HG03432 (cell line): Measurements from ENCODE around the gene DEXI.
"Not testable (repeated sequence)": the region's sequence is repeated elsewhere in the genome, so short reads cannot be mapped to it uniquely, and the experiment has no call there.

Experiments used
- ATAC-seq: cut with Tn5 transposase; IDR thresholded peaks from one replicate; pipeline ENCODE4 v1.9.1; 2021; ENCODE audit warnings: mild to moderate bottlenecking, moderate library complexity; ENCODE audit not compliant: unreplicated experiment

DEXI gene

DNA sequence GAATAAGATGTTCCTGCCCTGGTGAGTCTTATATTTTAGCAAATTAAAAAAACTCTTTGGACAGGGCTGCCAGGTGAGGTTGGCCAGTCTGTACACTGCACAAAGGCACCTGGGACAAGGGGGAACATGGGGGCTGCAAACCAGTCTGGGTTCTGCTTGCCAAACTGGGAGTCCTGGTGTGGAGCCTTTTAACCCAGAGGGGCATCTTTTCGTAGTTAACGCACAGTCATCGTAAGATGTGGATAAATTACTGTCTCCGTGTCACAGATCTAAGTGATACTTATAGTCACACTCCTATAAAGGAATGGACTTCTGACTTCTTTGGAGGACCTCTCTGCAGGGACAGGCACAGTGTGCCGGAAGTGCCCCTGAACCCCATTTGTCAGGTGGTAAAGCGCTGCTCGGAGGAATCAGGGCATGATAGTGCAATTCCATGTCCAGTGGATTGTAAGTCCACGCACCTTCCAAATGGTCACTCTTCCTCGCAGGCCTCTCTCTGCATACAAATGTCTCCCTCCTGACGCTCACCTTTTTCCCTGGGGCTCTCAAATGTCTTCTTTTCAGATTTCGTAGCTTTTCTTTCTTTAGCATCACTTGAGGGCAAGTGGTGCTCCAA lies 14.7 kb downstream of the DEXI start:
- ATAC-seq: no peak

DNA sequence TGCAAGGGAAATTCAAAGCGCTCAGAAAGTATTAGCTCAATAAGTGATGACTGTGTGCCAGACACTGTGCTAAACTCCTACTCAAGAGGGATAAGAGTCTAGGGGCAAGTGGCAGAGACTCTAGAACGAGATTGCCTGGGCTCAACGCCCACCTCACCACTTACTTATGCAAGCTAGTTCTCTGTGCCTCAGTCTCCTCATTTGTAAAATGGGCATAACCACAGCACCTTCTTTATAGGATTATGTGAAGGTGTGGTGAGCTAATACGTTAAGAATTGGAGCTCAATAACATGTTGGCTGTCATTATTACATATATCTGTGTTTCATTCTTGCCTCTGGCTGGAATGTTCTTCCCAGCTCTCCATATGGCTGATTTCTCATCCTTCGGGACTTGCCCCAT lies 15.4 kb downstream of the DEXI start:
- ATAC-seq: no peak

DNA sequence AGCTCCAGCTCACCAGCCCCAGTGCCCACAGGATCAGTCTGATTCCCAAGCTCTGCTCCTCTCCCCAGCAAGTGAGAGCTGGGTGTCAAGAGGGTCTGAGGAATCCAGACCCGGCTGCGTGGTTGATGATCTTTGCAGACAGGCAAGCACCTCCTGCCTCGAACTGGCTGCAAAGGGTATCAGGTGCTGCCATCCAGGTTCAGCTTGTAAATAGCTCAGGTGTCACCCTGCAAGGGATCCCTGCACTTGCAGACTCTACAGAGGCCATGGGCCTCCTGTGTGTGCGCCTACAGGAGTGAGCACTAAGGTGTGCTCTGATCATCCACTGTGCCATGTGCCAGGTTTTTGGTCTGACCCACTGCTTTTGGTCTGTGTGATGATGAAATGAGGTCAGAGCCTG lies 16.2 kb downstream of the DEXI start:
- no peak for ATAC-seq

DNA sequence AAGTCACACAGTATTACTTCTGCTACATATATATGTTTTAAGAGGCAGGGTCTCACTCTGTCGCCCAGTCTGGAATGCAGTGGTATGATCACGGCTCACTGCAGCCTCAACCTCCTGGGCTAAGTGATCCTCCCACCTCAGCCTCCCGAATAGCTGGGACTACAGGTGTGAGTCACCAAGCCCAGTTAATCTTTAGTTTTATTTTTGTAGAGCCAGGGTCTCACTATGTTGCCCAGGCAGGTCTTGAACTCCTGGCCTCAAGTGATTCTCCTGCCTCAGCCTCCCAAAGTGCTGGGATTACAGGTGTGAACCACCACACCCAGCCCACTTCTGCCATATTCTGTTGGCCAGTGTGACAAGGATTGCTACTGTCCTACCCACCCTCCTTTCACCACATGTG lies 17.0 kb downstream of the DEXI start:
- ATAC-seq: not testable (repeated sequence)

DNA sequence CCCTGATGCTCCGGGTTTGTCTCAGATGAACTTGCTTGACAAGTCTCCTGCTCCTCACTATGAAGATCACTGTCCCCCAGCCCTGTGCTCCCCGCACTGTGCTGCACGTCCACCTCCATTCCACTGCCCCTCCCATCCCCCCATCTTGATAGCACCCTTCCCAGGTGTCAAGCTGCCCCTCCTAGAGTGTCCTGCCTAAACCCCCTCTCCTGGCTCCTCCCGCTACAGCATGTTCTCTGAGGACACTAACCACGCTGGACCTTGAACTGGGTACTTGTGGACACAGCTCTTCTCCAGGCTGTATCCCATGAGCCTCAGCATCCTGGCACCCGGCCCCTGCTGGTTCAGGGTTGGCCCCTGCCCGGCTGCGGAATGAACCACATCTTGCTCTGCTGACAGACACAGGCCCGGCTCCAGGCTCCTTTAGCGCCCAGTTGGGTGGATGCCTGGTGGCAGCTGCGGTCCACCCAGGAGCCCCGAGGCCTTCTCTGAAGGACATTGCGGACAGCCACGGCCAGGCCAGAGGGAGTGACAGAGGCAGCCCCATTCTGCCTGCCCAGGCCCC lies 18.5 kb downstream of the DEXI start:
- no peak for ATAC-seq

GRCh38 chr16:10923146-10923649 lies 19.1 kb downstream of the DEXI start:
- no peak for ATAC-seq

DNA sequence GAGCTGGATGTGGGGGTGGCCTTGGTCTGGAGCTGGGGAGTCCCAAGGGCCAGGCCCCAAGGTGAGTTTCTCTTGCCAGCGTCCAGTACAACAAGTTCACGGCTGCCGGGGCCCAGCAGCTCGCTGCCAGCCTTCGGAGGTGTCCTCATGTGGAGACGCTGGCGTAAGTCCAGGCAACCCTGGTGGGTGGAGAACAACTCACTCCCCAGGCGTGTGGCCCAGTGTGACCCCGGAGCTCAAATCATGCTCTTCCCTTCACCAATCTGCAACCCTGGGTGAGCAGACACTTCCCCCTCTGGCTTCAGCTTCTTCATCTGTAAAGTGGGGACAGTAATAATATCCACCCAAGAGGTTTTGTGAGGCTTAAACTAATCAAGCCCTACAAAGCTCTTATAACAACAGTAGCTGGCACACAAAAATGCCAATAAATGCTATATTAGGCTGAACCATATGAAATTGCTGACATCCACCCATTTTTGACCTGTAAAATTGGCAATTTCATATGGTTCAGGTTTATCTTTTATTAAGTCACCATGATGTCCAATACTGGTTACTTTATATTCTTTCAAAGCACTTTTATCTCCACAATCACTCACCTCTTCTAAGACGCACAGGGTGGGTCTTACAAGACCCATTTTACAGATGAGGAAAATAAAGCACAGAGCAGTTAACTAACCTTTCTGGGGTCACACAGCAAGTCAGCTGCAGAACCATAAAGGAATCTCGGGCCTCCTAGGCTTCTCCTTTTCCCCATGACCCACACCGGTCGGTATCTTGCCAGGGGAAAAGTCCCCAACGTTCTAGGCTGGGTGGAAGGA lies 19.7 kb downstream of the DEXI start:
- ATAC-seq: no peak

- ATAC-seq: no peak
Observed at GRCh38 chr16:10921536-10922327, 20.5 kb downstream of the DEXI start.

DNA sequence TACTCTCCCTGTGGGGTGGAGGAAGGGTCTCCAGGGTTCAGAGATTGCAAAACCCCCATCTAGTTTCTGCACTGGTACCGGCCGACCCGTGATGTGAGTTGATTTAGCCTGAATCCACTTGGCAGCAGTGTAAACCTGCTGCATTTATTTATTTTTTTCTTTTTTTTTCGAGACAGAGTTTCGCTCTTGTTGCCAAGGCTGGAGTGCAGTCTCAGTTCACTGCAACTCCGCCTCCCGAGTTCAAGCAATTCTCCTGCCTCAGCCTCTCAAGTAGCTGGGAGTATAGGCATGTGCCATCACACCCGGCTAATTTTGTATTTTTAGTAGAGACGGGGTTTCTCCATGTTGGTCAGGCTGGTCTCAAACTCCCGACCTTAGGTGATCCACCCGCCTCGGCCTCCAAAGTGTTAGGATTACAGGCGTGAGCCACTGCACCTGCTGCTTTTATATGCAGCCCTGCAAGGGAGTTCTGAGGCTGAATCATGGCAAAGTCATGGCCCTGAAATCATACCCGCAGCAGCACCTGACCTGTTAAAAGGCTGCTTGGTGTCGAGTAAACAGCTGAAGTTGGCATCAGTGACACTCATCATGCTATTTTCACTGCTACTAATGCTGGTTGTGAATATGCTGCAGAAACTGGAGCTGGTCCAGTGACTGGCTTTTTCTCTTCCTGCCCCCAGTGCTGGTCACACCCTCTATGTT lies 21.4 kb downstream of the DEXI start:
- no peak for ATAC-seq

- ATAC-seq: no peak
Observed at GRCh38 chr16:10919003-10919351, 23.3 kb downstream of the DEXI start.

DNA sequence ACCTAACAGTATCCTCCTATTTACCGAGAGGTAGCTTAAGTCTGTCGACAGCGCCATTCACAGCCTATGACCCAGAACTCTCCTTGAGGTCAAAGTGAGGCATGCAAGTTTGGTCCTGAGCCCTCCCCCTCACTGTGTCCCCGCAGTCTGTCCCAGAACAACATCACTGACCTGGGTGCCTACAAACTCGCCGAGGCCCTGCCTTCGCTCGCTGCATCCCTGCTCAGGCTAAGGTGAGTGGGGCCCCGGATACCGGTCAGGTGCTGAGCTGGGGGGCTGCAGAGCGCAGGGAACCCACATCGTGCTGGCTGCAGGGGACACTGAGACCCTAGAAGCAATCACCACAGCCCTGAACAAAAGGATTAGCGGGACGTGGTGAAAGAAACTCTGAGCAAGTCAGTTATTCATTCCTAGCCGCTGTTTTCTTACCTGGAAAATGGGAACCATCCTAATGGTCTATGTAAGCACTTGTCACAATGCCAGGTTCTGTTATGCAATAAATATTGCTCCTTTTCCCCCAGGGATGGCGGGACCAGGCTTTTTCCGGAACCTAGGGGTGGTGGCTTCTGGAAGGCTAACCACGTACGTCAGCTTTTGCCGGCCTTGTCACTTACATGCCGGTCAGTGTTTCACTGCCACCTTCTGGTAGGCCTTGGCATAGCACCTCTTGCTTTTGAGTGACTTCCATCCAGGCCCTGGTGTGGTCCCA lies 23.8 kb downstream of the DEXI start:
- no peak for ATAC-seq

GRCh38 chr16:10916534-10916933 lies 25.7 kb downstream of the DEXI start:
- ATAC-seq: no peak

DNA sequence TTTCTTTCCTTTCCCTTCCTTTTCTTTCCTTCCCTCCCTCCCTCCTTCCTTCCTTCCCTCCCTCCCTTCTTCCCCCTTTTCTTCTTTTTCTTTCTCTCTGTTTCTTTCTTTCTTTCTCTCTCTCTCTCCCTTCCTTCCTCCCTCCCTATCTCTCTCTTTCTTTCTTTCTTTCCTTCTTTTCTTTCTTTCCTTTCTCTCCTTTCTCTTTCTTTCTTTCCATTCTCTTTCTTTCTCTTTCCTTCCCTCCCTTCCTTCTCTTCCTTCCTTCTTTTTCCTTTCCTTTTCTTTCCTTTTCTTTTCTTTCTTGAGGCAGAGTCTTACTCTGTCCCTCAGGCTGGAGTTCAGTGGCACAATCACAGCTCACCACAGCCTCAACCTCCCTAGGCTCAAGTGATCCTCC lies 31.0 kb downstream of the DEXI start:
- ATAC-seq: no peak

DNA sequence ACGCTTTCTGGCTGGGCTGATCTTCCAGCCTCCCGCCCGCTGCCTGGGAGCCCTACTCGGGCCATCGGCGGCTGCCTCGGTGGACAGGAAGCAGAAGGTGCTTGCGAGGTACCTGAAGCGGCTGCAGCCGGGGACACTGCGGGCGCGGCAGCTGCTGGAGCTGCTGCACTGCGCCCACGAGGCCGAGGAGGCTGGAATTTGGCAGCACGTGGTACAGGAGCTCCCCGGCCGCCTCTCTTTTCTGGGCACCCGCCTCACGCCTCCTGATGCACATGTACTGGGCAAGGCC lies 34.6 kb downstream of the DEXI start:
- no peak for ATAC-seq

GRCh38 chr16:10906914-10907756 lies 35.1 kb downstream of the DEXI start:
- ATAC-seq: no peak

- ATAC-seq: no peak
Observed at GRCh38 chr16:10906482-10906881, 35.8 kb downstream of the DEXI start.

DNA sequence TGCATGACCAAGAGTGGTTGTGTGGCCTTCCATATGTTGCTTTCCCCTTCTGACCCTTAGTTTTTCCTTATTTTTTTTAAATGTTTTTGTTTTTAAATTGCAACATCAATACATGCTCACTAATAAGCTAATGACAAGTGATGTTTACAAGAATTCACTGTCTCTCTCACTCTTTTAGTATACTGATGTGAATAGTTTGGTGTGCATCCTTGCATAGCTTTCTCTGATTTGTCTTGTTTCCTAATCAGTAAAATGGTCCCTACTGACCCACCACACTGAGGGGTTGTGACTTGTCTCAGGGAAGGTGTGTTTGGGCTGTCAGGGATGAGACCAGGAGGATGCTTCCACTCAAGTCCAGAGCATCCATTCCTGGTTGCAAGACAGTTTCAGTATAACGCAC lies 39.3 kb downstream of the DEXI start:
- ATAC-seq: no peak

DNA sequence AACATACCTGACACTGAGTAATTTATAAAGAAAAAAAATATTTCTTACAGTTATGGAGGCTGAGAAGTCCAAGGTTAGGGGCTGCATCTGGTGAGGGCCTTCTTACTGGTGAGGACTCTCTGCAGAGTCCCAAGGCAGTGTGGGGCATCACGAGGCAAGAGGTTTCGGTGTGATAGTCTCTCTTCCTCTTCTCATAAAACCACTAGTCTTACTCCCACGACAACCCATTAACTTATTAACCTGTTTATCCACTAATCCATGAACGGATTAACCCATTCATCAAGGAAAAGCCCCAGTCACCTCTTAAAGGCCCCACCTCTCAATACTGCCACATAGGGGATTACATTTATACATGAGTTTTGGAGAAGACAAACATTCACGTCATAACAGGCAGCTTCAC lies 45.1 kb downstream of the DEXI start:
- ATAC-seq: no peak

DNA sequence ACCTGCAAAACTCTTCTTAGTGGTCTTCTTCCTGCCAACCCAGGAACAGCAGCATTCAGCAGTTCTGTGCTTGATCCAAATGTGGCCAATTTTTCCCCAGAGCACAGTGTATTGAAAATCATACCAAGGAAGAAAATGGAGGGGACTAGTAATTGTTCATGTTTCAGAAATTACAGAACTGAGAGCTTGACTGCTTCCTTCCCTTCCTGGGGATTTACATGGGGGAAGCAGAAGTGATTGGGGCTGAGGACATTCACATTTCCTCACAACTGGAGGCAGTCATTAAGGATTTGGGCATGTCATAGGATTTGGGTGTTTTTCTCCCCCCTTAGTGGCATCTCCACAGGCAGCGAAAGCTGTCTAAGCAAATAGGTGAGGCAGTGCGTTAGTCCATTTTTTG lies 45.5 kb downstream of the DEXI start:
- ATAC-seq: no peak

DNA sequence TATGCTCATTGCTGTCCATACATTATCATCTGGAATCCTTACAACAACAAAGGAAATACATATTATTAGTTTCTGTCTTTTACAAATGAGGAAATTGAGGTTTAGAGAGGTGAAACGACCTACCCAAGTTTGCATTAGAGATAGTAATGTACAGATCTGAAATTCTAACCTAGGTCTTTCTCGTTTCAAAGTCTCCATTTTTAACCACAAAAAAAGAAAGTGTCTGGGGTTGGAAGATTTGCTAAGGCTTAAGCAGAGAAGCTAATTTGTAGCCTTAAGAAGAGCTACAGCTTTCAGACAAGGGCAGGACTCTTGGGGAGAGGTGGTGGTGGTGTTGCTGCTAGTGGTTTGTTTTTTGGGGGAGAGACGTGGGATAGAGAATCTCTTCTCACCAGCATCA lies 46.1 kb downstream of the DEXI start:
- ATAC-seq: no peak
